Right lobe of liver (tissue), 6 donors: ENCODE data around the gene SPIN1. TPM values are rescaled to one million over a fixed set of nuclear protein-coding genes. Genes with fewer than 3 reads are reported as not detected.
A peak's percentile ranks its signal among the peaks of the same experiment; 100 is the strongest.
"Not testable (repeated sequence)": the region's sequence is repeated elsewhere in the genome, so short reads cannot be mapped to it uniquely, and the experiment has no call there.

Experiments
- ATAC-seq, 4 donors: fragments of 200-7000 bp; cut with Tn5 transposase; one replicate each; pipeline ENCODE4 v1.9.1; 2020; ENCODE audit warnings: mild to moderate bottlenecking in 4 of 4, moderate library complexity in 4 of 4
- DNase-seq, 3 donors: peaks; one replicate each; pipeline ENCODE4 v3.0.0-alpha.2; 2020
- H3K27ac ChIP-seq, 3 donors: fragments of 200-600 bp; one replicate each; pipeline ENCODE4 v1.8.0; 2022
- H3K27me3 ChIP-seq, 2 donors: fragments of 200-600 bp; one replicate each; pipeline ENCODE4 v1.8.0; 2022
- H3K36me3 ChIP-seq, 4 donors: fragments of 200-600 bp; sonication (generic) in 1 of 4; one replicate each; pipeline versions ENCODE4 v1.5.1 to v1.8.0; 2017 to 2022; ENCODE audit warnings: control low read depth in 1 of 4
- H3K4me1 ChIP-seq, 4 donors: fragments of 200-600 bp; sonication (generic) in 1 of 4; one replicate each; pipeline versions ENCODE4 v1.5.1 to v1.8.0; 2017 to 2022; ENCODE audit warnings: control low read depth in 1 of 4
- H3K4me3 ChIP-seq, 3 donors: fragments of 200-600 bp; one replicate each; pipeline ENCODE4 v1.8.0; 2022
- H3K9me3 ChIP-seq, 4 donors: fragments of 200-600 bp; sonication (generic) in 1 of 4; one replicate each; pipeline versions ENCODE4 v1.5.1 to v1.8.0; 2017 to 2022; ENCODE audit warnings: control low read depth in 1 of 4
- POLR2A ChIP-seq: fragments of 450-650 bp; IDR thresholded peaks from one replicate; pipeline ENCODE4 v1.6.1; 2017; ENCODE audit warnings: antibody characterized with exemption, mild to moderate bottlenecking
- WGBS: methylation state at CpG from one replicate; pipeline ENCODE4 v1.1.6; 2018; ENCODE audit warnings: low coverage, low lambda C conversion rate; ENCODE audit not compliant: insufficient coverage; ENCODE audit errors: missing lambda C conversion rate; 5-methylcytosine and 5-hydroxymethylcytosine counted together
- intact Hi-C, 2 donors: fragments of 100-400 bp; cut with DNase I; formaldehyde crosslinking; loops; one replicate each; pipeline versions ENCODE4 v1.11.2 to v1.14.1; 2022
- total RNA-seq, 6 experiments: library from RNA; depleted of rRNA in 2 of 6; stranded (reverse); fragments of >200 nt in 2 of 6; fragmentation: NEBNext Ultra II Directional in 3 of 6; extraction: Animal tissue kit (Norgen Biotek cat#: 25700) in 3 of 6; gene quantifications; one replicate each; pipeline versions ENCODE4 v1.1.0 to v1.2.4, GENCODE V29; 2016 to 2023
- TF ChIP-seq, protein P1 (sequence below), 4 donors: fragments of 200-600 bp in 3 of 4; fragments of 450-650 bp in 1 of 4; IDR thresholded peaks; one replicate each; pipeline versions ENCODE4 v1.5.1 to v1.8.0; 2016 to 2022; ENCODE audit warnings: antibody characterized with exemption in 4 of 4, mild to moderate bottlenecking in 2 of 4
- donor health status: DM: no; HTN: yes; CAD: no.
- donor health status: DM: no; HTN: no; CAD: no.
- donor health status: DM: no; HTN: no; CAD: no.
- donor health status: DM: no; HTN: yes; CAD: no.
- donor health status: DM: no; HTN: yes; CAD: no.

Gene SPIN1
- total RNA-seq, 6 experiments from 2014 or later, result 15.7 to 21.2 (median 18.7) TPM

GRCh38 chr9:88378317-88378716 is 9.9 kb upstream of the SPIN1 start:
- no peak overlapping the region for H3K27ac ChIP-seq
- H3K4me1 ChIP-seq, result no peaks in the 10 kb centered on the region
- intact Hi-C loops, result no loop called here
- H3K27me3 ChIP-seq, result no peaks in the 10 kb centered on the region
- H3K4me3 ChIP-seq, result no peak overlapping the region
- no peaks in the 10 kb centered on the region for H3K36me3 ChIP-seq
- WGBS, result 38% methylated on average over 2 of the region's 2 CpGs
- H3K9me3 ChIP-seq, result no peaks in the 10 kb centered on the region
- DNase-seq (no peak), ATAC-seq (peak in 1 of 4 donors; percentile 30)
- TF ChIP-seq, protein P1, sequence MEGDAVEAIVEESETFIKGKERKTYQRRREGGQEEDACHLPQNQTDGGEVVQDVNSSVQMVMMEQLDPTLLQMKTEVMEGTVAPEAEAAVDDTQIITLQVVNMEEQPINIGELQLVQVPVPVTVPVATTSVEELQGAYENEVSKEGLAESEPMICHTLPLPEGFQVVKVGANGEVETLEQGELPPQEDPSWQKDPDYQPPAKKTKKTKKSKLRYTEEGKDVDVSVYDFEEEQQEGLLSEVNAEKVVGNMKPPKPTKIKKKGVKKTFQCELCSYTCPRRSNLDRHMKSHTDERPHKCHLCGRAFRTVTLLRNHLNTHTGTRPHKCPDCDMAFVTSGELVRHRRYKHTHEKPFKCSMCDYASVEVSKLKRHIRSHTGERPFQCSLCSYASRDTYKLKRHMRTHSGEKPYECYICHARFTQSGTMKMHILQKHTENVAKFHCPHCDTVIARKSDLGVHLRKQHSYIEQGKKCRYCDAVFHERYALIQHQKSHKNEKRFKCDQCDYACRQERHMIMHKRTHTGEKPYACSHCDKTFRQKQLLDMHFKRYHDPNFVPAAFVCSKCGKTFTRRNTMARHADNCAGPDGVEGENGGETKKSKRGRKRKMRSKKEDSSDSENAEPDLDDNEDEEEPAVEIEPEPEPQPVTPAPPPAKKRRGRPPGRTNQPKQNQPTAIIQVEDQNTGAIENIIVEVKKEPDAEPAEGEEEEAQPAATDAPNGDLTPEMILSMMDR (IDR thresholded peaks at IDR 0.05), result peak in 1 of 4 donors; percentile 8
- TF ChIP-seq POLR2A, result no peak

- no peak for ATAC-seq
- intact Hi-C loops, result no loop called here
- no peak for DNase-seq
- Histone ChIP-seq H3K4me3 (no peak overlapping the region), H3K9me3 (no peaks in the 10 kb centered on the region), H3K36me3 (no peaks in the 10 kb centered on the region), H3K4me1 (no peaks in the 10 kb centered on the region), H3K27me3 (no peaks in the 10 kb centered on the region), H3K27ac (no peak overlapping the region)
- TF ChIP-seq, protein P1 (IDR thresholded peaks at IDR 0.05), result no peak
- no peak for TF ChIP-seq POLR2A
- WGBS, result 84% methylated on average over 3 of the region's 3 CpGs
These were observed 8.9 kb upstream of the SPIN1 start for GRCh38 chr9:88379352-88379751.

GRCh38 chr9:88380118-88380517 is 8.1 kb upstream of the SPIN1 start:
- Histone ChIP-seq H3K36me3 (no peaks in the 10 kb centered on the region), H3K4me1 (no peaks in the 10 kb centered on the region), H3K27me3 (no peaks in the 10 kb centered on the region), H3K4me3 (no peak overlapping the region), H3K9me3 (no peaks in the 10 kb centered on the region), H3K27ac (no peak overlapping the region)
- TF ChIP-seq POLR2A, result no peak
- TF ChIP-seq, protein P1 (IDR thresholded peaks at IDR 0.05), result no peak
- DNase-seq, result no peak
- intact Hi-C loops, result no loop called here
- no peak for ATAC-seq
- WGBS, result 86% methylated on average over 1 of the region's 1 CpG

GRCh38 chr9:88381322-88381721 is 6.9 kb upstream of the SPIN1 start:
- intact Hi-C loops, H3K9me3 ChIP-seq, H3K27ac ChIP-seq, DNase-seq, ATAC-seq, H3K36me3 ChIP-seq, H3K4me1 ChIP-seq, H3K4me3 ChIP-seq, H3K27me3 ChIP-seq: not testable (repeated sequence)
- WGBS, result 92% methylated on average over 10 of the region's 10 CpGs

DNA sequence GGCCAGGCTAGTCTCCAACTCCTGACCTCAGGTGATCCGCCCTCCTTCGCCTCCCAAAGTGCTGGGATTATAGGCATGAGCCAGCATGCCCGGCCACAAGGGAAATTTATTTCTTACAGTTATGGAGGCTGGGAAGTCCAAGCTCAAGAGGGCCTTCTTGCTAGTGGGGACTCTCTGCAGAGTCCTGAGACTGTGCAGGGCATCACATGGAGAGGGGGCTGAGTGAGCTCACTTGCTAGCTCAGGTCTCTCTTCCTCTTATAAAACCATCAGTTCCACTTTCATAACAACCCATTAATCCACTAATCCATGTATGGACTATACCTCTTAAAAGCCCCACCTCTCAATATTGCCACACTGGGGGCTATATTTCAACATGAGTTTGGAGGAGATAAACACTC is 5.1 kb upstream of the SPIN1 start:
- peaks cover 0 to 6% (median 0%) of the 10 kb centered on the region in 4 donors for H3K4me1 ChIP-seq
- H3K9me3 ChIP-seq, result no peaks in the 10 kb centered on the region
- no peak overlapping the region for H3K4me3 ChIP-seq
- no peak overlapping the region for H3K27ac ChIP-seq
- H3K27me3 ChIP-seq, result no peaks in the 10 kb centered on the region
- no CpG with 5 or more reads among the region's 3 CpGs for WGBS
- no peak for ATAC-seq
- DNase-seq, result no peak
- no peaks in the 10 kb centered on the region for H3K36me3 ChIP-seq
- TF ChIP-seq POLR2A, result no peak
- TF ChIP-seq, protein P1 (IDR thresholded peaks at IDR 0.05), result no peak
- intact Hi-C loops, result no loop called here

DNA sequence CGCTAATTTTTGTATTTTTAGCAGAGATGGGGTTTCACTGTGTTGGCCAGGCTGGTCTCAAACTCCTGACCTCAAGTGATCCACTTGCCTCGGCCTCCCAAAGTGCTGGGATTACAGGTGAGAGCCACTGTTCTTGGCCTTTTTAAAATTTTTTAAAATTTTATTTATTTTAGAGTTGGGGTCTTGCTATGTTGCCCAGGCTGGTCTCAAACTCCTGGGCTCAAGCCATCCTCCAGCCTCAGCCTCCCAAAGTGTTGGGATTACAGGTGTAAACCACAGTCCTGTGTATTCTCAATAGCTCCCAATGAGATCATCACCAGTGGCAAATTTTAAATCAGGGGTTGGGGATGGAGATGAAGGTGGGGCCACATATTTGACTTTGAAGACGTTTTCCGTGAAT is 2.1 kb upstream of the SPIN1 start:
- 93% methylated on average over 3 of the region's 4 CpGs for WGBS
- intact Hi-C loops, H3K27me3 ChIP-seq, H3K36me3 ChIP-seq, H3K4me3 ChIP-seq, ATAC-seq, DNase-seq, H3K27ac ChIP-seq, H3K9me3 ChIP-seq: not testable (repeated sequence)
- peaks cover 0 to 13% (median 0%) of the 10 kb centered on the region in 4 donors for H3K4me1 ChIP-seq
